A673 (cell line): ENCODE results near the gene USP40. TPM values are rescaled to one million over a fixed set of nuclear protein-coding genes. Genes with fewer than 3 reads are reported as not detected.

Experiments
- BruUV-seq: library from RNA; stranded (reverse); fragments of 400-500 nt; replicated peaks from 2 replicates; lab custom pipeline; 2021; lab: Mats Ljungman, UMichigan
- CTCF ChIA-PET: fragments of 300-600 bp; sonication (Branson Sonifier 250); formaldehyde crosslinking; loops from one replicate; lab custom pipeline; 2022; ENCODE audit warnings: antibody characterized with exemption; lab: Charles Lee
- POLR2A ChIA-PET: fragments of 300-600 bp; sonication (Branson Sonifier 250); formaldehyde crosslinking; loops from one replicate; lab custom pipeline; 2022; ENCODE audit warnings: antibody characterized with exemption; ENCODE audit not compliant: low non-redundant PET; lab: Charles Lee
- DNase-seq: peaks from one replicate; pipeline ENCODE4 v3.0.0-alpha.2; 2015; ENCODE audit warnings: low spot score
- H3K27ac ChIP-seq: fragments of 200-600 bp; sonication (generic); 2 replicates; pipeline ENCODE4 v1.5.1; 2016; ENCODE audit warnings: mixed run types, low read depth, mild to moderate bottlenecking, mixed read lengths, antibody characterized with exemption, low read length; ENCODE audit not compliant: poor library complexity, severe bottlenecking
- H3K27me3 ChIP-seq: fragments of 200-600 bp; sonication (generic); replicated peaks from 2 replicates; pipeline ENCODE4 v1.6.1; 2017; ENCODE audit warnings: mixed run types, low read depth, mild to moderate bottlenecking, mixed read lengths, antibody characterized with exemption, low read length; ENCODE audit not compliant: insufficient read depth, poor library complexity
- H3K36me3 ChIP-seq: fragments of 200-600 bp; sonication (generic); 2 replicates; pipeline ENCODE4 v1.6.1; 2016; ENCODE audit warnings: mixed run types, mild to moderate bottlenecking, mixed read lengths, antibody characterized with exemption, low read length; ENCODE audit not compliant: insufficient read depth, poor library complexity, severe bottlenecking
- H3K4me1 ChIP-seq: fragments of 200-600 bp; sonication (generic); 2 replicates; pipeline ENCODE4 v1.6.1; 2017; ENCODE audit warnings: mixed run types, mild to moderate bottlenecking, mixed read lengths, antibody characterized with exemption, low read length; ENCODE audit not compliant: insufficient read depth, poor library complexity, severe bottlenecking
- H3K4me3 ChIP-seq: fragments of 200-600 bp; sonication (generic); 2 replicates; pipeline ENCODE4 v1.5.1; 2016; ENCODE audit warnings: low read depth, mixed run types, mild to moderate bottlenecking, mixed read lengths, low read length; ENCODE audit not compliant: poor library complexity, severe bottlenecking
- H3K9me3 ChIP-seq: fragments of 200-600 bp; sonication (generic); 2 replicates; pipeline ENCODE4 v1.6.1; 2016; ENCODE audit warnings: mixed run types, low read depth, mild to moderate bottlenecking, mixed read lengths, antibody characterized with exemption, low read length; ENCODE audit not compliant: poor library complexity, severe bottlenecking
- EZH2 ChIP-seq: fragments of 200-600 bp; sonication (generic); IDR thresholded peaks from 2 replicates; pipeline ENCODE4 v1.6.1; 2017; ENCODE audit warnings: borderline replicate concordance, low read depth, mild to moderate bottlenecking, mixed read lengths, antibody characterized with exemption, low read length; ENCODE audit not compliant: poor library complexity, severe bottlenecking
- intact Hi-C: fragments of 100-400 bp; cut with micrococcal nuclease; formaldehyde crosslinking; loops from one replicate; pipeline ENCODE4 v1.10.0; 2022; ENCODE audit not compliant: unreplicated experiment
- total RNA-seq: library from RNA; stranded (reverse); gene quantifications from 2 replicates; pipeline ENCODE4 v1.2.3, GENCODE V29; 2021
- TF ChIP-seq, protein P1 (sequence below): fragments of 300-800, 200-600 bp; sonication (generic); conservative IDR thresholded peaks from 2 replicates; pipeline ENCODE4 v1.5.1; 2017; ENCODE audit warnings: low read depth, mild to moderate bottlenecking, antibody characterized with exemption, low read length, moderate library complexity, mixed read lengths

Gene USP40
- total RNA-seq, 1 experiment from 2014 or later, result 29.6 TPM

DNA sequence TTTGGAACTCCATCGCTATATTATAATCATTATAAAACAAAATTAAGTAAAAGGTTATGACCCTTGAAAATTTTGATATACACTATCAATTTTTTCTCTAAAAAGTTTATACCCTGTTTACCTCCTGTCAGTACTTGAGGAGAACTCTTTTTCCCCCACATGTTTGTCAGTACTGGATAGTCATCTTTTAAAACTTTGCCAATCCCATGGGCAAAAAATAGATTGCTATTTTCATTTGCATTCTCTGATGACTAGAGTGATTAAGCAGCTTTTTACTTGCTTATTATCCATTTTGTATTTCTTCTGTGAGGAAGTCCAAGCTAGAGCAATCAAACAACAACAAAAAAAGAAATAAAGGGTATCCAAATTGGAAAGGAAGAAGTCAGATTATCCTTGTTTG lies 135.9 kb downstream of the USP40 start:
- no peak overlapping the region for H3K4me3 ChIP-seq
- H3K4me1 ChIP-seq, result peaks cover 27% of the 10 kb centered on the region
- no peaks in the 10 kb centered on the region for H3K9me3 ChIP-seq
- no TSS peak for BruUV-seq
- DNase-seq, result no peak
- peak overlapping the region; percentile 79 for H3K27ac ChIP-seq
- ChIA-PET POLR2A (no interaction called here), CTCF (no interaction called here)
- peaks cover 7% of the 10 kb centered on the region for H3K36me3 ChIP-seq
- no peaks in the 10 kb centered on the region for H3K27me3 ChIP-seq
- intact Hi-C loops, result no loop called here
- no peak for TF ChIP-seq EZH2
- TF ChIP-seq, protein P1, sequence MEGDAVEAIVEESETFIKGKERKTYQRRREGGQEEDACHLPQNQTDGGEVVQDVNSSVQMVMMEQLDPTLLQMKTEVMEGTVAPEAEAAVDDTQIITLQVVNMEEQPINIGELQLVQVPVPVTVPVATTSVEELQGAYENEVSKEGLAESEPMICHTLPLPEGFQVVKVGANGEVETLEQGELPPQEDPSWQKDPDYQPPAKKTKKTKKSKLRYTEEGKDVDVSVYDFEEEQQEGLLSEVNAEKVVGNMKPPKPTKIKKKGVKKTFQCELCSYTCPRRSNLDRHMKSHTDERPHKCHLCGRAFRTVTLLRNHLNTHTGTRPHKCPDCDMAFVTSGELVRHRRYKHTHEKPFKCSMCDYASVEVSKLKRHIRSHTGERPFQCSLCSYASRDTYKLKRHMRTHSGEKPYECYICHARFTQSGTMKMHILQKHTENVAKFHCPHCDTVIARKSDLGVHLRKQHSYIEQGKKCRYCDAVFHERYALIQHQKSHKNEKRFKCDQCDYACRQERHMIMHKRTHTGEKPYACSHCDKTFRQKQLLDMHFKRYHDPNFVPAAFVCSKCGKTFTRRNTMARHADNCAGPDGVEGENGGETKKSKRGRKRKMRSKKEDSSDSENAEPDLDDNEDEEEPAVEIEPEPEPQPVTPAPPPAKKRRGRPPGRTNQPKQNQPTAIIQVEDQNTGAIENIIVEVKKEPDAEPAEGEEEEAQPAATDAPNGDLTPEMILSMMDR, result no peak

DNA sequence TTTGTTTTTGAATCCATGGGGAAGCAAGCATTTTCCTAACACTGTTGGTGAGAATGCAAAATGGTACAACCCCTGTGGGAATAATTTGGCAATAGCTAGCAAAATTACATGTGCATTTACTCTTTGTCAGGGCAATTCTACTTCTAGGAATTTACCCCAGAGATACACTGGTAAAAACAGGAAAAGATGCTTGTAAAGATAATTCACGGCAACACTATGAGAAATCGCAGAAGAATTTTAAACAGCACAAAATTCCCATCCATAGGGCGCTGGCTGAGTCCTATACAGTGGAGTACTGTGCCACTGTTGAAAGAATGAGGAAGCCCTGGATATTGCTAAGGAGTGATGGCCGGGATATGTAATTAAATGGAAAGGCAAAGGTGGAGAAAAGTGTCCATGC lies 136.5 kb downstream of the USP40 start:
- DNase-seq, result peak; percentile 83

DNA sequence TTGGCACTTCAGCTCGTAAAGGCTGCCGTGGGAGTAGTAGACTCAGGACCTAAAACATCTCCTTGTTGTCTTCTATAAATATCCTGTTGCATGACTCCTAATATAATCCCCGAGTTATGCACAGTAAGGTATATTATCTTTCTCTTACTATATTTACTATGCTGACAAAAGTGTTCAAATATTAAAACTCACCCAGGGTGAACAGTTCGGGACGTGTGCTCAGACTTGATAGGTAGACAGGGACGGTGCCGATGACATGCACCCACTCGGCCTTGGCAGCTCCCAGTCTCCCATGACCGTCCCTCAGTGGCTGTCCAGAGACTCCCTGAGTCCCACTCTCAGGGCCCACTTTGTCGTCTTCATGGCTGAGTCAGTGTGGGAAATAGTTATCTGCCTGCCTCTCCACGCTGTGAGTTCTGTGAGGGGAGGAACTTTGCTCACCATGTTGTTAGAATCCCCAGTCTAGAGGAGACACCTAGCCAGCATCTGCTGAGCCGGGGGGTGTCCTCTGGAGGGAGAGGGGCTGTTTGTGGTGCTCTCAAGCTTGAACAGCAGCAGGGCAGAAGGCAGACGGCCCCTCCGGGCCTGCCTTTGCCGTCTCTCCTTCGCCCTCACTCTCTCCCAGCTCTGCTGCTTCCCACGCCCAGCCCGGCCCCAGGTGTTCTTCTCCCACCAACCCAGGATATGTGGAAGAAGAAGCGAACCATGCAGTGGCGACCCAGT lies 137.2 kb downstream of the USP40 start:
- no peaks in the 10 kb centered on the region for H3K9me3 ChIP-seq
- peak overlapping the region; percentile 79 for H3K27ac ChIP-seq
- TF ChIP-seq, protein P1, result no peak
- no peak for TF ChIP-seq EZH2
- no peak overlapping the region for H3K4me3 ChIP-seq
- DNase-seq, result no peak
- H3K36me3 ChIP-seq, result peaks cover 4% of the 10 kb centered on the region
- ChIA-PET POLR2A (no interaction called here), CTCF (no interaction called here)
- H3K27me3 ChIP-seq, result no peaks in the 10 kb centered on the region
- no TSS peak for BruUV-seq
- intact Hi-C loops, result no loop called here
- peaks cover 32% of the 10 kb centered on the region for H3K4me1 ChIP-seq

More for the DNA sequence above, 136.5 kb downstream of the USP40 start:
- ChIA-PET POLR2A (no interaction called here), CTCF (no interaction called here)
- intact Hi-C loops, result no loop called here
- H3K4me1 ChIP-seq, result peaks cover 27% of the 10 kb centered on the region
- H3K4me3 ChIP-seq, result no peak overlapping the region
- BruUV-seq, result TSS peak; percentile 11
- peak overlapping the region; percentile 79 for H3K27ac ChIP-seq
- no peak for TF ChIP-seq EZH2
- TF ChIP-seq, protein P1, result no peak
- no peaks in the 10 kb centered on the region for H3K27me3 ChIP-seq
- peaks cover 4% of the 10 kb centered on the region for H3K36me3 ChIP-seq
- no peaks in the 10 kb centered on the region for H3K9me3 ChIP-seq
